NT2/D1 (cell line): ENCODE measurements around the gene OR5AU1.

ENCODE experiments used
- DNase-seq: peaks from one replicate; pipeline ENCODE4 v3.0.0-alpha.2; 2011; ENCODE audit warnings: low read depth, low spot score
- H3K27me3 ChIP-seq: 2 replicates; pipeline ENCODE4 v1.6.0; 2011; ENCODE audit warnings: mild to moderate bottlenecking; ENCODE audit not compliant: insufficient read length, insufficient read depth
- H3K36me3 ChIP-seq: 2 replicates; pipeline ENCODE4 v1.6.1; 2011; ENCODE audit warnings: mild to moderate bottlenecking, low read length, mixed read lengths; ENCODE audit not compliant: insufficient read depth, insufficient read length
- H3K4me1 ChIP-seq: 2 replicates; pipeline ENCODE4 v1.5.1; 2011; ENCODE audit not compliant: insufficient read depth, insufficient read length
- H3K4me3 ChIP-seq: 2 replicates; pipeline ENCODE4 v1.5.1; 2011; ENCODE audit warnings: low read depth; ENCODE audit not compliant: insufficient read length
- H3K9ac ChIP-seq: 2 replicates; pipeline ENCODE4 v1.6.0; 2011; ENCODE audit warnings: low read depth; ENCODE audit not compliant: insufficient read length
- H3K9me3 ChIP-seq: 2 replicates; pipeline ENCODE4 v1.5.1; 2011; ENCODE audit warnings: mild to moderate bottlenecking, low read length; ENCODE audit not compliant: insufficient read depth
- SUZ12 ChIP-seq: IDR thresholded peaks from 2 replicates; pipeline ENCODE4 v1.6.1; 2011; ENCODE audit not compliant: insufficient read length, insufficient read depth; ENCODE audit errors: extremely low read depth
- YY1 ChIP-seq: IDR thresholded peaks from 2 replicates; pipeline ENCODE4 v1.6.1; 2011; ENCODE audit not compliant: insufficient read length, insufficient read depth
- ZNF274 ChIP-seq: IDR thresholded peaks from 2 replicates; pipeline ENCODE4 v1.6.1; 2011; ENCODE audit warnings: mild to moderate bottlenecking, low read depth, low read length

Gene OR5AU1

GRCh38 chr14:21118933-21119332 is 36.9 kb downstream of the OR5AU1 start:
- DNase-seq = no peak
- H3K4me3 ChIP-seq = no peak overlapping the region
- no peaks in the 10 kb centered on the region for H3K27me3 ChIP-seq
- H3K9me3 ChIP-seq = no peaks in the 10 kb centered on the region
- no peaks in the 10 kb centered on the region for H3K36me3 ChIP-seq
- no peak for TF ChIP-seq SUZ12
- no peak for TF ChIP-seq YY1
- TF ChIP-seq ZNF274 = no peak
- H3K9ac ChIP-seq = no peak overlapping the region
- H3K4me1 ChIP-seq = no peaks in the 10 kb centered on the region

DNA sequence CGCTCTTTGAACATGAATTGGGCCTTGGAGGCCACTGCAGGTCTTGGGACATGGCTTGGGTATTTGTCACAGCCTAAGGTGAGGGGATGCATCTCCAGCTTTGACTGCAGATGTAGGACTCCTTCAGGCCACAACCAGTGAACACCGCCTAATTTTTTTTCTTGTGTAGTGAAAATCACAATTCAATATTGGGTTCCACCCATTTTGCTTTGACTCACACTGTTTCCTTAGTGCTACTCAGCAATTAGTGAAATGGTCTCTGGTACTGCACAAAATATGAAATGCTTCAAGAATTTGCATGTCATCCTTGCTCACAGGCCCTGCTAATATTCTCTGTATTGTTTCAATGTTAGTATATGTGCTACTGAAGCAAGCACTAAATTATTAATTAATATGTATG is 42.5 kb downstream of the OR5AU1 start:
- Histone ChIP-seq H3K36me3 (no peaks in the 10 kb centered on the region), H3K4me1 (no peaks in the 10 kb centered on the region), H3K27me3 (no peaks in the 10 kb centered on the region), H3K9me3 (no peaks in the 10 kb centered on the region), H3K4me3 (no peak overlapping the region), H3K9ac (no peak overlapping the region)
- no peak for DNase-seq
- TF ChIP-seq YY1 = no peak
- no peak for TF ChIP-seq SUZ12
- no peak for TF ChIP-seq ZNF274

- Histone ChIP-seq H3K4me3 (no peak overlapping the region), H3K9ac (no peak overlapping the region), H3K27me3 (no peaks in the 10 kb centered on the region), H3K4me1 (peaks cover 3% of the 10 kb centered on the region), H3K9me3 (no peaks in the 10 kb centered on the region), H3K36me3 (no peaks in the 10 kb centered on the region)
- DNase-seq = no peak
- TF ChIP-seq ZNF274 (no peak), YY1 (no peak), SUZ12 (no peak)
These were observed 43.6 kb downstream of the OR5AU1 start for GRCh38 chr14:21112255-21112654.

- TF ChIP-seq SUZ12 (no peak), YY1 (no peak), ZNF274 (no peak)
- H3K9me3 ChIP-seq = no peaks in the 10 kb centered on the region
- no peak for DNase-seq
- no peaks in the 10 kb centered on the region for H3K27me3 ChIP-seq
- H3K4me3 ChIP-seq = no peak overlapping the region
- H3K36me3 ChIP-seq = no peaks in the 10 kb centered on the region
- H3K9ac ChIP-seq = no peak overlapping the region
- peaks cover 3% of the 10 kb centered on the region for H3K4me1 ChIP-seq
These were observed 46.3 kb downstream of the OR5AU1 start for GRCh38 chr14:21109377-21110138.

DNA sequence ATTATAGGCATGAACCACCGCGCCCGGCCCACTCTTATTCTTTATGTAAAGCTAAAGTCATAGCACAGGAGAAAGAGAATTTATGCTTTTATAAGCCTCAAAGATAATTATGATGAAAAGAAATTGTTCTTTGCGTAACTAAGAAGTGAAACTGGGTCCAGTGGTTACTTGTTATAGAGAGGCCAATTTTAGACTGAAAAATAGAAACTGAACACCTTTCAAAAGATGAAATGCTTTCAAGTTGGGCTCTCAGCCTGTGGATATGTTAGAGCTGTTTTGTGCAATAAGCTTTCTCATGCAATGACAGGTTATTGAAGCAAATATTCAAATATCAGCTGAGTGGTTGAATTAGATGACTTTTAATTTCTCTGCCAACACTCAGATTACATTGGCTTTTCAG is 47.1 kb downstream of the OR5AU1 start:
- TF ChIP-seq SUZ12 (no peak), ZNF274 (no peak), YY1 (no peak)
- no peak overlapping the region for H3K9ac ChIP-seq
- no peak overlapping the region for H3K4me3 ChIP-seq
- no peaks in the 10 kb centered on the region for H3K36me3 ChIP-seq
- peaks cover 3% of the 10 kb centered on the region for H3K4me1 ChIP-seq
- no peaks in the 10 kb centered on the region for H3K27me3 ChIP-seq
- H3K9me3 ChIP-seq = no peaks in the 10 kb centered on the region
- DNase-seq = no peak

GRCh38 chr14:21107283-21107800 is 48.5 kb downstream of the OR5AU1 start:
- Histone ChIP-seq H3K9me3 (no peaks in the 10 kb centered on the region), H3K4me1 (peaks cover 4% of the 10 kb centered on the region), H3K27me3 (no peaks in the 10 kb centered on the region), H3K9ac (no peak overlapping the region), H3K4me3 (no peak overlapping the region), H3K36me3 (no peaks in the 10 kb centered on the region)
- DNase-seq = no peak
- TF ChIP-seq ZNF274 (no peak), SUZ12 (no peak), YY1 (no peak)

DNA sequence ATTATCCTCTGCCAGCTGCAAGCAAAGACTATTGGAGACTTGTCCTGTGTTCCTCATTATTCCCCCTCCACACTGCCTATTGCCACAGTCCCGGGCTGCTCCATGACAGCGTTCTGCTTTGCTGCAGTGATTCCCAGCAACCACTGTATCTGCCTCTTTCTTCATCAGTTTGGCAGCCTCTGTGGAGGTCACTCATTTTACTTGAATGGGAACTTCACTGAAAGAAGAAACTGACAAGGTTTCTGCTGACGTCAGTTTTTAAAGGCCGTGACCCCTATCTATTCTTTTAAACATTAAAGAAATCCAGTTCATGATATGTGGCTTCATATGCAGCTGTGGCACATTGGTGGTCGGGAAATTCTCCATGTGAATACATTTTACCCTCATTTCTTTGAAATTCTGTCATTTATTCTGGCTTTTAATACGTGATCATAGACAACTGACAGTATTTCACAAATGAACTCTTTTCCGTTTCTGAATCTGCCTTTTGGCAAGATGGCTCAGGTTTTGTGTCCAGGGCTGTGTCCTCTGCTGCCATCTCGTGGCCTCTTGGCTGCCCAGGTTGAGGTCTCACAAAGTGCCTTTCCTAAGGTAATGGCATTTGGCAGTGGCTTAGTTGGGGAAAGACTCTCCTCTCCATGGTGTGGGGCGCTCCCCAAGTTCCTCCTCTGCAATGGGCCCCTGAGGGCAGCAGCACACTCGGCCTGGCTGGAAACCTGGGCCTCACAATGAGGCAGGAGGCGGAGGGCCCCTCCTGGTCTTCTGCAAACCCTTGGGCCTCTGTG is 49.2 kb downstream of the OR5AU1 start:
- Histone ChIP-seq H3K9ac (no peak overlapping the region), H3K9me3 (no peaks in the 10 kb centered on the region), H3K4me1 (peaks cover 10% of the 10 kb centered on the region), H3K4me3 (no peak overlapping the region), H3K36me3 (no peaks in the 10 kb centered on the region), H3K27me3 (no peaks in the 10 kb centered on the region)
- TF ChIP-seq ZNF274 = no peak
- no peak for TF ChIP-seq YY1
- TF ChIP-seq SUZ12 = no peak
- DNase-seq = no peak
